NCI-H1417 treated with DMSO at 0.1 percent for 48 hours (cell line): ENCODE measurements around the gene SLC13A4.
"Not testable (repeated sequence)": the region's sequence is repeated elsewhere in the genome, so short reads cannot be mapped to it uniquely, and the experiment has no call there.

Experiments used
- DNase-seq: peaks from one replicate; lab custom pipeline; 2025; lab: John Stamatoyannopoulos, UW

The SLC13A4 gene

DNA sequence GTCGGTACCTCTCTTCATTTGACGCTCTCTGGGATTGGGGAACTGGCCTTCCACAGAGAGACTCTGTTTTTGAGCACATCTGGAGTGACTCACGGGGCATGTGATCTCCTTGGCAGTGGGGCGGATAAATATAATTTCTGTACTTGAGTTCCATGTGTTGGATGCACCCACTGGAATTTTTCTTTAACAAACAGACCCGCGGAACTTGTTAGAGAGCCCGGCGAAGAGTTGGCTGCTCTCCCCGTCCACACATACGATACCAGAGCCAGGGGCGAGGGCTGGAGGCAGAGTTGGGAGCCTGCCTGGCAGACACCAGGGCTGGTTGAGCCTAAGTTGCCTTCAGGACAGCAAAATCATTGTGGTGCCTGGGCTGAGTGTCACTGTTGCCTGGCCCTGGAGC is 20.8 kb upstream of the SLC13A4 start, which contains the start of gene FAM180A:
TSS of gene FAM180A (minus strand) at position 44 of the 400 bp plus-strand sequence. CDS start 233 bp downstream, outside the sequence.
- no peak for DNase-seq

DNA sequence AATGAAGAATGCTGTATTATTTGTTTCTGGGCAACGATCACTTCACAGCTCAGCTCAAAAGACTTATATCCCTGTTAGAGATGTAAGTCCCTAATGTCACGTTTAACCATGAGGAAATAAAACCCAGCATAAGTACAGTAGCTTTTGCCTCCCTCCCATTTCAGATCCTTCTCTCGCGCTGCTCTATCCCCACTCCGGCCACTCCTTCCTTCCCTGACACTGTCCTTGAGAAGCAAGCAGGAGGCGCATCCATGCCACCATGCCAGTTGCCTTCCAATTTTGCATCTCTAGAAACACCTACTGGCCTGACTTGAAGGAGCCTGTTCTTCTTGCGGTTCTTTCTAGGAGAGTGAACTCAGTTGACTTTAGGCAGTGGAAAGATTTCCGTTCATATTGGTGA is 19.4 kb upstream of the SLC13A4 start:
- no peak for DNase-seq

DNA sequence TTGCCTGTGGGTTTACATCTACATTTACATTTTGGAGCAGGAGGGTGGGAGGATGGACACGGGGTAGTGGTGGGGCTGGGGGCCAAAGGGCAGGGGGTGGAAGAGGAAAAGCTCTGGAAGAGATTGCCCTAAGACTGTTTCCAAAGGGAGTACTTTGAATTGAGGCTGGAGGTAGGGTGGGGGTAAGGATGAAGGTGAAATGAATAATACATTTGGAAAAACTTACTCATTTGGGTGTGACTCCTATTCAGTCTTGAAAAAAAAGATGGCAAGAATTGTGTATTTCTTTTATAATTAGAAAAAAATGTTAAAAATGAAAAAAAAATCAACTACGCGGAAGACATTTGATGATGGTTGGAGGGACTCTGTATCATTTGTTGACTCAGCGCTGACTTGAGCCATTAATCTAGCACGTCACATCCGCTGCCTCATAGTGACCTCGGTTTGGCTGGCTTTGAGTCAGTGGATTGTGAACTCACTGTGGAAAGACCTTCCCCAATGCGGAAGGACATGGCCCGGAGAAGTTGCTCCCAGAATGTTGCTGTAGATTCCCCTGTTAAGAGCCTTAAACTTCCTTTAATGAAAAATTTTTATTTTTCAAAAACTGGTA is 17.8 kb upstream of the SLC13A4 start:
- no peak for DNase-seq

DNA sequence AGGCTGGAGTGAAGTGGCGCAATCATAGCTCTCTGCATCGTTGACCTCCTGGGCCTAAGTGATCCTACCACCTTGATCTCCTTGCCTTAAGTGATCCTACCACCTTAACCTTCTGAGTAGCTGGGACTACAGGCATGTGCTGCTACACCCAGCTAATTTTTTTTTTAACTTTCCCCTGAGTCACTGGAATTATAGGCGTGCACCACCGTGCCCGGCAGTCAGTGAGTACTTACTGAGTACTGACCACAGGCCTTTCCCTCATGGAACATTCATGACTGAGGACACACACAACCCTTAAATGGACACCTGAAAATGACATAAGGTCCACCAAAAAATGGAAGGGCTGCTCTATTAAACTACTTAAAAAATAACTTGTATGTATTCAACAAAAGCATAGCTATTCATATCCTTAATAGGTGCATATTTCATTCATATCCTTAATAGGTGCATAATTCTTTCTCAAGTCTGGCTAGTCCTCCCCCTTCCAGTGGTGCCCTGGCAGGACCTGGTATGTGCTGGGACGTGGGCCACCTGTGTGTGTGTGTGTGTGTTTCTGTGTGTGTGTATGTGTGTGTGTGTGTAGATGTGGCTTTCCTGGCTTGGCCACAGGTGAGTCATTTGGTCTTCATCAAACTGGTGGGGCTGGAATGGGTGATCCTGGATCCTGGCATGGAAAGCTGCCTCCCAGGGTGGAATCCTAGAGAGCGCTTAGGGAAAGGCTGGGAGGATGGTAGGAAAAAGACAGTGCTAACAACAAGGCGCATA is 17.1 kb upstream of the SLC13A4 start:
- no peak for DNase-seq

DNA sequence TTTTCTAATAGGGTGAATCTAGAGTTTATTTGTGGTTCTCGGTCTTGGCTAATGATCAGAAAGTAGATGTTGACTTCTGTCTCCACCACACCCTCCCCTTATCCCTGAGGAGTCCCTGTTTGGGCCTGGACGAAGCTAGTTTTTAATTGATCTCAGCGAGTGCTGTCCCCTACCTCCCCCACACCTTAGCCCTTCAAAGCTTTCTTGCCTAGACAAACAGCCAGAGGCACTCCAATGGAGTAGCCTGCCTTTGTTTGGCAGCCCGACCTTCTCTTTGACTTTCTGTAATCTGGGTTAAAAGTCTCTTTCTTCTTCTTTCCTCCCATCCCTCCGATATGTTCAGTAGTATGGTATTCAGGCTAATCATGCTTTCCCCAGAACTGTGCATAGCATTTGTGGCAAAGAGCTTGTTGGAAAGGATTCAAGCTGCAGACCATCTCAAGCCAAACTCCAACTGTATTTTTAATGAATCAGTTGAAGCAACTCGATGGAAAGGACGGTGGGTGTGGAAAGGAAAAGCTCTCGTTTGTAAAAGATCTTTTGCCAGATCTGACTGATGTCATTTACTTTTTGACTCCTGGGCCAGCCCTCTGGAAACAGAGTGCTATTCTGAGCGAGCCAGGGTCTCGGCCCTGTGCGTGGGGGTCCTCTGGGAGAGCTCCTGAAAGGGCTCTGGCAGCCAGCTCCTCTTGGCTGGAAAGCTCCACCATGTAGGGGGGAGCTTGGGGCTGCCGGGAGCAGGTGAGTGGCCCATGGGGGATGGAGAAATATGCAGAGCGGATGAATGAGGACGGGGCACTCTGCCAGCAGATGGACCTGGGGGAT is 16.1 kb upstream of the SLC13A4 start:
- DNase-seq: no peak

- no peak for DNase-seq
Observed at GRCh38 chr7:135742371-135742770, 14.4 kb upstream of the SLC13A4 start.

- DNase-seq: no peak
Observed at GRCh38 chr7:135741905-135742304, 13.9 kb upstream of the SLC13A4 start.

GRCh38 chr7:135740889-135741288 is 12.9 kb upstream of the SLC13A4 start:
- no peak for DNase-seq

DNA sequence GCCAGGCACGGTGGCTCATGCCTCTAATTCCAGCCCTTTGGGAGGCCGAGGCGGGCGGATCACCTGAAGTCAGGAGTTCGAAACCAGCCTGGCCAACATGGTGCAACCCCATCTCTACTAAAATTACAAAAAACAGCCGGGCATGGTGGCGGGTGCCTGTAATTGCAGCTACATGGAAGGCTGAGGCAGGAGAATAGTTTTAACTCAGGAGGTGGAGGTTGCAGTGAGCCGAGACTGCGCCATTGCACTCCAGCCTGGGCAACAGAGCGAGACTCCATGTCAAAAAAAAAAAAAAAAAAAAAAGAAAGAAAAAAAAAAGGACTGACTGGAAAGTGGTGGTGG is 9.3 kb upstream of the SLC13A4 start:
- not testable (repeated sequence) for DNase-seq

GRCh38 chr7:135736586-135737305 is 8.8 kb upstream of the SLC13A4 start:
- DNase-seq: no peak

DNA sequence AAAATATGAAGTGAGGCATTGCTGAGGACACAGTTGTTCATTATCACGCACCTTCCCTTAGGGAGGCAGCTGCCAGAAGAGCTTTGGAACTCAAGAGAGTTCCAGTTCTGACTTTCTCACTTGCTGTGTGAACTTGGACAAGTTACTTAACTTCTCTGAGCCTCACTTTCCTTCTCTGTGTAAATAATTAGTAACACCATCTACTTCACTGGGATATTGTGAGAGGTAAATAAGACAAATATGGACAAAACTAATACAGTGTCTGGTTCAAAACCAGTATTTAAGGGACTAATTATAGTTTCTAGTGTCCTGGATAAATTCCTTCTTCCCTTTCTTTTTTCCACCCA is 6.3 kb upstream of the SLC13A4 start:
- DNase-seq: no peak

GRCh38 chr7:135733603-135734342 is 5.8 kb upstream of the SLC13A4 start:
- no peak for DNase-seq

DNA sequence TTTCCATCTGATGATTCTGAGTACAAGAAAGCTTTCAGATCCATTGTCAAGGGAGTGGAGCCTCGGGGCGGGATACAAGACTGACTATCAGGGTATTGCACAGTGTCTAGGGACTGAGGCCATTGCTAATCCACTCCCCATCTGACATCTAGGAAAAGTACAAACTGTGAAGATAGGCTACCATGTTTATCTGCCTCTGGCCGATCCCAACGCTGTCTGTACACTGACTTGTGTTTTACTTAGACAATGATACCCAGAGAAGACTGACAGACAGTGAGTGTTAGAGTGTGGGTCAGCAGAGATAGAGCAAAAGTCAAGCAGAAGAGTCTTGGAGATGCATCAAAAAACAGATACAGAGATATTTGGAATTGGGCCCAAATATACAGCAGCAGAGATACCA is 3.1 kb upstream of the SLC13A4 start:
- no peak for DNase-seq

- DNase-seq: no peak
Observed at GRCh38 chr7:135729230-135729629, 1.2 kb upstream of the SLC13A4 start.

- DNase-seq: no peak
Observed at GRCh38 chr7:135726911-135727673, 894 bp downstream of the SLC13A4 start.

DNA sequence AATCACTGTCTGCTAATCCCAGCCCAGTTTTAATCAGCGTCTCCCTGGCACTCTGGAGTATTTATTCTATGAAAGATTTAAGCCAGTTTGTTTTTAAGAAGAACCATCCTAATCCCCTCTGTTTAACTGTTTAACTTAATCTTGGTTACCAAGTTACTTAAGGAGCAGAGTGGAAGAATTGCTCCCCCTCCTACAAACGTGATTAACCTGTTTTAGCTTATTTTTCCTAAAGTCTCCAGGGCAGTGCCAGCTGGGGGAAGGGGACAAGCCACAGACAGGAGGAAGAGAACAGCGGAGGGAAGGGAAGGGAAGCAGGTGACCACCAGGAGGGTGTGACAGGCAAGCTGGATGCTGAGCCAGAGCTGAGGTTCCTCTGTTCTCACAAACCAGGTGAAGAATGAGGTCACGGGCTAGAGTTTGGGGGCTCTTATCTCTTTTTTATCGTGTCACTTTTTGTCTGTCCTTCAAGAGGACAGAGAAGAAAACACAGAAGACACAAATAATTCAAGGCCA is 1.7 kb downstream of the SLC13A4 start:
- no peak for DNase-seq

DNA sequence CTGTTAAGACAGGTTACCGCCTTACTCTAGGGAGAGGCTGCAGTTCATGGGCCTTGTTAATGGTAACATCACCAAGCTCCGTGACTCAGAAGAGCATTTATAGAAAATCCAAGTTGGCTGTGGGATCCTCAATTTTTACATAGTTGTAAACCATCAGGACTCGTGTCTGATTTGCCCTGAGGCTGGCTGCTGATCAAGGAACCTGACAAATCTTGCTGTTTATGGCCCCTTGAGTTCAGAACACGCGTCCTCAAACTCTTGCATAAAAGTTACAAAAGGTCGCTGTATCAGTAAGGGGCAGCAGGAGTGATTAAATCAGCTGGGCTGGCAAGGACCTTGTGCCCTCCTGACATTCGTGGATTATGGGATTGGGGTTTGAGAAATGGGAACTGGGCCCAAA is 4.6 kb downstream of the SLC13A4 start:
- DNase-seq: no peak

GRCh38 chr7:135721198-135721820 is 6.7 kb downstream of the SLC13A4 start:
- no peak for DNase-seq

GRCh38 chr7:135719688-135720087 is 8.3 kb downstream of the SLC13A4 start:
- DNase-seq: no peak

DNA sequence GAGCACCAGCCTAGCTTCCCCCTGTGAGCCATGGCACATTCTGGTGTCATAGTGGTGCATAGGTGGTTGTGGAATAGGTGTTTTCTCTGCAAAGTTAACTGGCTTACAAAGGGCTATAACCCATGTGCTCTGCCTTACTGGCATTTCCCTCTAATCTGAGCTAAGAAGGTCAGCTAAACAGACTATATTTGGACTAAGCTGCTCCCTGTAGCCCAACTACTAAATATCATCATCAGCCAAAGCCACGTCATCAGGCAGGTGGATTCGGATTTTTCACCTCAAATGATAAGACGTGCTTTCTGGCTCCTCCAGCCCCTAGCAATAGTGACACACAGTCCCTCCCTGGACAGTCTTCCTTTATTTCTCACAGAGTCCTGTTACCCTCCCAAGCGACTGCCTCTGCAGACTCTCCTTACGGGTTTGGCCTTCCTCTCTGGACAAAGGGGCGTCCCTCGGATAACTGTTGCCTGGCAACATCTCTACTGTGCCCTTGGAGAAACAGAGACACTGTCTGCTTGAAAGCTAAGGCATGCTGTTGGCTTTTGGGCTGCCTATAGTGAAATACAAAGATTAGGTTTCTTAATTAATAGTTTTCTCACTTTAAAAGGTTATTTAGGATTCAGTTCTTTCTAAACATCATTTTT is 9.1 kb downstream of the SLC13A4 start:
- DNase-seq: no peak
